ENCODE results near the gene FER. TPM values are rescaled to one million over a fixed set of nuclear protein-coding genes. Genes with fewer than 3 reads are reported as not detected.

The FER gene
- polyA plus RNA-seq, 1 of the 3 experiments (the other 2 are of a cell fraction), result 1.8 TPM

DNA sequence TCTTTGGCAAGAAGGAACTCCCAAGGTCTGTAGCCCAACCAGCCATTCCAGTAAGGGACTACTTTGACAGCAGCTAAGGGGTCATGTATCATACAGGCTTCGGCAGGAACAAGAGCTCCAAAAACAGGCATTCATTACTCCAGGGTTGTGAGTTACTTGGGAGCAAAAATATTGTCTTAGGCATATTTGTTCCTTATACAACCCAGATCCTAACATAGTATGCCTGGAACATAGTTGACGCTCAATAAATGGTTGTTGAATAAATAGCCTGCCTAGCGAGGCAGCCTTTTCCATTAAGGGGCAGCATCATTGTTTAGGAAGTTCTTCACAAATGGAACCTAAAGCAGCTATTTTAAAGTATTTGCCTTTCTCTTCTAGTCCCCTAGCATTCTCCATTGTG, 35.8 kb upstream of the FER start:
- no peaks in the 10 kb centered on the region for H3F3A ChIP-seq (replicated peaks; ENCODE audit: insufficient read depth)
- no peaks in the 10 kb centered on the region for H3K9me3 ChIP-seq
- H4K20me1 ChIP-seq (ENCODE audit: insufficient read depth), result no peaks in the 10 kb centered on the region
- H3K4me3 ChIP-seq (ENCODE audit: low read depth in 2 of 2, low read length in 1 of 2), result no peak overlapping the region
- WGBS (ENCODE audit: low lambda C conversion rate), result 86% methylated on average over 3 of the region's 3 CpGs
- no peak overlapping the region for H2AFZ ChIP-seq (ENCODE audit: low read depth)
- no peak overlapping the region for H3K4me2 ChIP-seq
- no peaks in the 10 kb centered on the region for H3K4me1 ChIP-seq (ENCODE audit: control insufficient read depth in 1 of 2, insufficient read depth in 2 of 2, low read depth in 1 of 2, low read length in 1 of 2)
- DNase-seq, result no peak
- CTCF ChIA-PET, result interaction anchor here (0.5 kb wide), 1 partner anchor 9 kb away, joined by 3 read pairs; no protein-coding TSS in a partner anchor
- POLR2A ChIA-PET, result no interaction called here
- TF ChIP-seq SMC3 (IDR thresholded peaks at IDR 0.05; ENCODE audit: low read depth, low read length), result no peak
- TF ChIP-seq POLR2AphosphoS5 (IDR thresholded peaks at IDR 0.05; ENCODE audit: low read depth, low read length), result no peak
- TF ChIP-seq TCF12 (IDR thresholded peaks at IDR 0.05), result no peak
- no peak for TF ChIP-seq GATA2 (CRISPR knock-in tag; IDR thresholded peaks at IDR 0.05)
- no peak for TF ChIP-seq FOSL2 (IDR thresholded peaks at IDR 0.05; ENCODE audit: borderline replicate concordance, low read depth)
- no peak for TF ChIP-seq RAD21 (IDR thresholded peaks at IDR 0.05; ENCODE audit: low read length)
- TF ChIP-seq, protein P1, sequence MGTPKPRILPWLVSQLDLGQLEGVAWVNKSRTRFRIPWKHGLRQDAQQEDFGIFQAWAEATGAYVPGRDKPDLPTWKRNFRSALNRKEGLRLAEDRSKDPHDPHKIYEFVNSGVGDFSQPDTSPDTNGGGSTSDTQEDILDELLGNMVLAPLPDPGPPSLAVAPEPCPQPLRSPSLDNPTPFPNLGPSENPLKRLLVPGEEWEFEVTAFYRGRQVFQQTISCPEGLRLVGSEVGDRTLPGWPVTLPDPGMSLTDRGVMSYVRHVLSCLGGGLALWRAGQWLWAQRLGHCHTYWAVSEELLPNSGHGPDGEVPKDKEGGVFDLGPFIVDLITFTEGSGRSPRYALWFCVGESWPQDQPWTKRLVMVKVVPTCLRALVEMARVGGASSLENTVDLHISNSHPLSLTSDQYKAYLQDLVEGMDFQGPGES (IDR thresholded peaks at IDR 0.05; ENCODE audit: low read depth, low read length), result no peak
- TF ChIP-seq, protein P2, sequence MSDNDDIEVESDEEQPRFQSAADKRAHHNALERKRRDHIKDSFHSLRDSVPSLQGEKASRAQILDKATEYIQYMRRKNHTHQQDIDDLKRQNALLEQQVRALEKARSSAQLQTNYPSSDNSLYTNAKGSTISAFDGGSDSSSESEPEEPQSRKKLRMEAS (IDR thresholded peaks at IDR 0.05; ENCODE audit: low read depth), result no peak
- TF ChIP-seq ELF1 (IDR thresholded peaks at IDR 0.05), result no peak
- no peak for TF ChIP-seq RXRA (IDR thresholded peaks at IDR 0.05; ENCODE audit: borderline replicate concordance, low read depth)
- TF ChIP-seq MXI1 (IDR thresholded peaks at IDR 0.05; ENCODE audit: low read depth, low read length), result no peak
- TF ChIP-seq, protein P3, sequence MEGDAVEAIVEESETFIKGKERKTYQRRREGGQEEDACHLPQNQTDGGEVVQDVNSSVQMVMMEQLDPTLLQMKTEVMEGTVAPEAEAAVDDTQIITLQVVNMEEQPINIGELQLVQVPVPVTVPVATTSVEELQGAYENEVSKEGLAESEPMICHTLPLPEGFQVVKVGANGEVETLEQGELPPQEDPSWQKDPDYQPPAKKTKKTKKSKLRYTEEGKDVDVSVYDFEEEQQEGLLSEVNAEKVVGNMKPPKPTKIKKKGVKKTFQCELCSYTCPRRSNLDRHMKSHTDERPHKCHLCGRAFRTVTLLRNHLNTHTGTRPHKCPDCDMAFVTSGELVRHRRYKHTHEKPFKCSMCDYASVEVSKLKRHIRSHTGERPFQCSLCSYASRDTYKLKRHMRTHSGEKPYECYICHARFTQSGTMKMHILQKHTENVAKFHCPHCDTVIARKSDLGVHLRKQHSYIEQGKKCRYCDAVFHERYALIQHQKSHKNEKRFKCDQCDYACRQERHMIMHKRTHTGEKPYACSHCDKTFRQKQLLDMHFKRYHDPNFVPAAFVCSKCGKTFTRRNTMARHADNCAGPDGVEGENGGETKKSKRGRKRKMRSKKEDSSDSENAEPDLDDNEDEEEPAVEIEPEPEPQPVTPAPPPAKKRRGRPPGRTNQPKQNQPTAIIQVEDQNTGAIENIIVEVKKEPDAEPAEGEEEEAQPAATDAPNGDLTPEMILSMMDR (IDR thresholded peaks at IDR 0.05), result no peak
- no peak for TF ChIP-seq FOXJ3 (CRISPR knock-in tag; IDR thresholded peaks at IDR 0.05)
- TF ChIP-seq GABPA (IDR thresholded peaks at IDR 0.05; ENCODE audit: low read depth), result no peak
- no peak for TF ChIP-seq RFX5 (IDR thresholded peaks at IDR 0.05; ENCODE audit: low read length)
- H3K9ac ChIP-seq, result no peak overlapping the region
- H3K27me3 ChIP-seq (ENCODE audit: insufficient read depth), result no peaks in the 10 kb centered on the region
- H3K27ac ChIP-seq (ENCODE audit: low read depth in 2 of 2, low read length in 1 of 2), result no peak overlapping the region
- no peaks in the 10 kb centered on the region for H3K9me2 ChIP-seq
- no peaks in the 10 kb centered on the region for H3K36me3 ChIP-seq (replicated peaks in 1 of 2; ENCODE audit: control insufficient read depth in 1 of 2, insufficient read depth in 2 of 2, low read length in 1 of 2)
- no peaks in the 10 kb centered on the region for H3K79me2 ChIP-seq (ENCODE audit: insufficient read depth)

DNA sequence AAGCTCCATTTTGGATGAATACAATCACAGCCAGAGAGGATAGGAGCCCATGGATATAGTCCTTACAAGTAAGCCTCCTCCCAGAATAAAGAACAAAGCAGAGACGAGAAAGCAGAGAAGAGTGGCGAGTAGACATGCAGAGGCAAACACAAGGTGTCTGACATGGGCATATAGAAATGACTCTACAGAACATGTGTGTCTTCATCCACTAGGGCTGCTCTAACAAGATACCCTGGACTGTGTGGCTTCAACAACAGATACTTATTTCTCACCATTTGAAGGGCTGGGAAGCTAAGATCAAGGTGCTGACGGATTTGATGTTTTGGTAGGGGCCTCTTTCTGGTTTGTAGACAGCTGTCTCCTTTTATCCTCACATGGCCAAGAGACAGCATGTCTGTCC, 32.3 kb upstream of the FER start:
- H3K9me2 ChIP-seq, result no peaks in the 10 kb centered on the region
- no peak overlapping the region for H3K9ac ChIP-seq
- H3K36me3 ChIP-seq (replicated peaks in 1 of 2; ENCODE audit: control insufficient read depth in 1 of 2, insufficient read depth in 2 of 2, low read length in 1 of 2), result no peaks in the 10 kb centered on the region
- no peaks in the 10 kb centered on the region for H3K27me3 ChIP-seq (ENCODE audit: insufficient read depth)
- no peaks in the 10 kb centered on the region for H3F3A ChIP-seq (replicated peaks; ENCODE audit: insufficient read depth)
- H3K4me3 ChIP-seq (ENCODE audit: low read depth in 2 of 2, low read length in 1 of 2), result no peak overlapping the region
- no peak for DNase-seq
- no peaks in the 10 kb centered on the region for H3K9me3 ChIP-seq
- POLR2A ChIA-PET, result no interaction called here
- WGBS (ENCODE audit: low lambda C conversion rate), result 76% methylated on average over 3 of the region's 3 CpGs
- no peak overlapping the region for H3K27ac ChIP-seq (ENCODE audit: low read depth in 2 of 2, low read length in 1 of 2)
- H3K4me2 ChIP-seq, result no peak overlapping the region
- CTCF ChIA-PET, result no interaction called here
- H4K20me1 ChIP-seq (ENCODE audit: insufficient read depth), result no peaks in the 10 kb centered on the region
- H2AFZ ChIP-seq (ENCODE audit: low read depth), result no peak overlapping the region
- TF ChIP-seq CHD2 (IDR thresholded peaks at IDR 0.05; ENCODE audit: low read length, partially characterized antibody) (no peak), TAF1 (IDR thresholded peaks at IDR 0.05; ENCODE audit: borderline replicate concordance, low read depth, low read length) (no peak), POLR2AphosphoS5 (IDR thresholded peaks at IDR 0.05; ENCODE audit: low read depth, low read length) (no peak), GABPA (IDR thresholded peaks at IDR 0.05; ENCODE audit: low read depth) (no peak), FOSL2 (IDR thresholded peaks at IDR 0.05; ENCODE audit: borderline replicate concordance, low read depth) (no peak), RCOR1 (IDR thresholded peaks at IDR 0.05; ENCODE audit: low read length) (no peak), TCF12 (IDR thresholded peaks at IDR 0.05) (no peak), RAD21 (IDR thresholded peaks at IDR 0.05; ENCODE audit: low read length) (no peak), RXRA (IDR thresholded peaks at IDR 0.05; ENCODE audit: borderline replicate concordance, low read depth) (no peak), FOXJ3 (CRISPR knock-in tag; IDR thresholded peaks at IDR 0.05) (no peak), FOXM1 (IDR thresholded peaks at IDR 0.05; ENCODE audit: low read depth) (no peak), MXI1 (IDR thresholded peaks at IDR 0.05; ENCODE audit: low read depth, low read length) (no peak)
- TF ChIP-seq, protein P4, sequence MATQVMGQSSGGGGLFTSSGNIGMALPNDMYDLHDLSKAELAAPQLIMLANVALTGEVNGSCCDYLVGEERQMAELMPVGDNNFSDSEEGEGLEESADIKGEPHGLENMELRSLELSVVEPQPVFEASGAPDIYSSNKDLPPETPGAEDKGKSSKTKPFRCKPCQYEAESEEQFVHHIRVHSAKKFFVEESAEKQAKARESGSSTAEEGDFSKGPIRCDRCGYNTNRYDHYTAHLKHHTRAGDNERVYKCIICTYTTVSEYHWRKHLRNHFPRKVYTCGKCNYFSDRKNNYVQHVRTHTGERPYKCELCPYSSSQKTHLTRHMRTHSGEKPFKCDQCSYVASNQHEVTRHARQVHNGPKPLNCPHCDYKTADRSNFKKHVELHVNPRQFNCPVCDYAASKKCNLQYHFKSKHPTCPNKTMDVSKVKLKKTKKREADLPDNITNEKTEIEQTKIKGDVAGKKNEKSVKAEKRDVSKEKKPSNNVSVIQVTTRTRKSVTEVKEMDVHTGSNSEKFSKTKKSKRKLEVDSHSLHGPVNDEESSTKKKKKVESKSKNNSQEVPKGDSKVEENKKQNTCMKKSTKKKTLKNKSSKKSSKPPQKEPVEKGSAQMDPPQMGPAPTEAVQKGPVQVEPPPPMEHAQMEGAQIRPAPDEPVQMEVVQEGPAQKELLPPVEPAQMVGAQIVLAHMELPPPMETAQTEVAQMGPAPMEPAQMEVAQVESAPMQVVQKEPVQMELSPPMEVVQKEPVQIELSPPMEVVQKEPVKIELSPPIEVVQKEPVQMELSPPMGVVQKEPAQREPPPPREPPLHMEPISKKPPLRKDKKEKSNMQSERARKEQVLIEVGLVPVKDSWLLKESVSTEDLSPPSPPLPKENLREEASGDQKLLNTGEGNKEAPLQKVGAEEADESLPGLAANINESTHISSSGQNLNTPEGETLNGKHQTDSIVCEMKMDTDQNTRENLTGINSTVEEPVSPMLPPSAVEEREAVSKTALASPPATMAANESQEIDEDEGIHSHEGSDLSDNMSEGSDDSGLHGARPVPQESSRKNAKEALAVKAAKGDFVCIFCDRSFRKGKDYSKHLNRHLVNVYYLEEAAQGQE (IDR thresholded peaks at IDR 0.05; ENCODE audit: low read depth, low read length), result no peak
- H3K4me1 ChIP-seq (ENCODE audit: control insufficient read depth in 1 of 2, insufficient read depth in 2 of 2, low read depth in 1 of 2, low read length in 1 of 2), result no peaks in the 10 kb centered on the region
- no peaks in the 10 kb centered on the region for H3K79me2 ChIP-seq (ENCODE audit: insufficient read depth)
